22Rv1 (cell line): ENCODE results near the gene DSCAML1.

Experiments used
- H3K27ac ChIP-seq: fragments of 450-650 bp; 2 replicates; pipeline ENCODE4 v1.5.1; 2017
- ZFX ChIP-seq: fragments of 450-650 bp; IDR thresholded peaks from 2 replicates; pipeline ENCODE4 v1.6.1; 2017; ENCODE audit warnings: antibody characterized with exemption, borderline replicate concordance
- TF ChIP-seq, protein P1 (sequence below): fragments of 450-650 bp; IDR thresholded peaks from 2 replicates; pipeline ENCODE4 v1.5.1; 2017; ENCODE audit warnings: mild to moderate bottlenecking

DSCAML1 gene

DNA sequence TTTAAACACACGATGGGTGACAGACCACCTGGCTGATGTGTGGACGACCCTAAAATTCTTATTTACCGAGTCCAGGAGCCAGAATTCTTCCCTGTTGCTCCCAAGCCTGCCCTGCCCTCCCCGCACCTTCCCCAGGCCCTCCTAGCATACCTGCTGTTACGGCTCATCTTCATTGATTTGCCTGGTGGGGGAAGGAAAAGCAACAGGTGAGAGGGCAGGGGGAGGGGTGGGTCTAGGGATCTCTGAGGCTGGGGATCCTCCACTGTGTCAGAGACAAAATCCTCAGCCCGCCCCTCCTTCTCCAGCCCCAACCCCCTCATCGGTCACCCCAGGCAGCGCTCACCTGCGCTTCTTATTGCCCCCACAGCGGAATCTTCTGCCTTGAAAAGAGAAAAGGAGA, 23.5 kb upstream of the DSCAML1 start:
- H3K27ac ChIP-seq = no peak overlapping the region
- TF ChIP-seq, protein P1, sequence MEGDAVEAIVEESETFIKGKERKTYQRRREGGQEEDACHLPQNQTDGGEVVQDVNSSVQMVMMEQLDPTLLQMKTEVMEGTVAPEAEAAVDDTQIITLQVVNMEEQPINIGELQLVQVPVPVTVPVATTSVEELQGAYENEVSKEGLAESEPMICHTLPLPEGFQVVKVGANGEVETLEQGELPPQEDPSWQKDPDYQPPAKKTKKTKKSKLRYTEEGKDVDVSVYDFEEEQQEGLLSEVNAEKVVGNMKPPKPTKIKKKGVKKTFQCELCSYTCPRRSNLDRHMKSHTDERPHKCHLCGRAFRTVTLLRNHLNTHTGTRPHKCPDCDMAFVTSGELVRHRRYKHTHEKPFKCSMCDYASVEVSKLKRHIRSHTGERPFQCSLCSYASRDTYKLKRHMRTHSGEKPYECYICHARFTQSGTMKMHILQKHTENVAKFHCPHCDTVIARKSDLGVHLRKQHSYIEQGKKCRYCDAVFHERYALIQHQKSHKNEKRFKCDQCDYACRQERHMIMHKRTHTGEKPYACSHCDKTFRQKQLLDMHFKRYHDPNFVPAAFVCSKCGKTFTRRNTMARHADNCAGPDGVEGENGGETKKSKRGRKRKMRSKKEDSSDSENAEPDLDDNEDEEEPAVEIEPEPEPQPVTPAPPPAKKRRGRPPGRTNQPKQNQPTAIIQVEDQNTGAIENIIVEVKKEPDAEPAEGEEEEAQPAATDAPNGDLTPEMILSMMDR = no peak
- TF ChIP-seq ZFX = no peak

DNA sequence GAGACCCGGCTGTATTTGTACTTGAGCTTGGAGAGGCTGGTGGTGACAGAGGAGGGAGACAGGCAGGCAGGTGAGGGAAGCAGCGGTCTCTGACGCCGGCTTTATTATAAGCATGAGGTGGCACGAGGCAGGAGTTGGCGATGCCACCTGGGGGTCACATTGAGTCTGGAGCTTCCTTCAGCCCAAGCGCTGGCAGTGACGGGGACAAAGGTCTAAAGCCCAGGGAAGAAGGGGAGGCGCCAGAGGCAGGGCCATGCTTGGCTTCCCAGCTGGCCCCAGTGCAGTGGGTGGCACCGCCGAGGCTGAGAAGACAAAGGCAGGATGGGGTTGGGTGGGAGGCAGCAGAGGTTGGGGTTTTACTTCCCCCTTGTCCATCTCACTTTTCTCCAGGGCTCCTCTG, 23.1 kb upstream of the DSCAML1 start:
- H3K27ac ChIP-seq = no peak overlapping the region
- no peak for TF ChIP-seq ZFX
- TF ChIP-seq, protein P1 = no peak

DNA sequence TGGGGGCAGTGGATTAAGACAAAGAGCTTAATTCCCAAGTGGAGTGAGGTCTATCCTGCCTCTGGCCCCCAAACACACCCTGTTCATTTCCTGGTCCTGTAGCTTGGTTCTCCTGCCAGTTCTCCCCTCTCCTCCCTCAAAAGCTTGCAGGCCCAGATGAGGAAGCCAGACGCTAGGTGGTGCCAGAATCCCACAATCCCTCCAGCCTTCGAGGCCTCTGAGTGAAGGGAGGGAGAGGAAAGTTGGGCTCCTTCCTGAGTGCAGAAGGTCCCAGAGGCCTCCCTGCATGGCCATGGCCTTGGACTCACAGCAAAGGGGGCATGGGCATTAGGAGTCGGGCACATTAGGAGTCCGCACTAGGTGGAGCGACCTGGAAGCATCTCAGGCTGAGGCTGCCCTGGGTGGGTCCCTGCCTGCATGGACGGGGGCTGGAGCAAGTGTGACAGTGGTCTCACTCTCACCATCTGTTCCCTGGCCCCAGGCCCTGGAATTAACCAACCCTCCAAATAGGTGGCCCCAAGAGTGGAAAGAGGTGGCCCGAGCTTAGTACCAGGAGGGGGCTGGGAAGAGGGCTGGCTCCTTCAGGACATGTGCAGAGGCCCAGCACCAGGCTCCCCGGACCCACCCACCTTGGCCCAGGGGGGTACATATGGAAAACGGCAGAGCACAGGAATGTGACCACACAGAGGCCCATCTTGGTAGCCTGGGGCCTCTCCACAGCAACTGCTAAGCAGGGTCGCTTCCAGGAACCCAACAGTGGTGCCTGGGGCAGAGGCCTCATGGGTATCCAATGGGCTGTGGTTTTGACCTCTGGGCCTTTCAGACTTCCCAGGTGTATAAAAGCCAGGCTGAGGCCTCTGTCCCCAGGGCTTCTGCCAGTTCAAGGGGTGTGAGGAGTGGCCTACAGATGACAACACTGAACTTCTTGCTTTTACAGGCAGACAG, 22.4 kb upstream of the DSCAML1 start:
- no peak overlapping the region for H3K27ac ChIP-seq

GRCh38 chr11:117818041-117818873, 21.2 kb upstream of the DSCAML1 start:
- TF ChIP-seq, protein P1 = peak; percentile 31
- no peak for TF ChIP-seq ZFX

More for the DNA sequence above, 22.4 kb upstream of the DSCAML1 start:
- no peak for TF ChIP-seq ZFX
- TF ChIP-seq, protein P1 = peak; percentile 56

DNA sequence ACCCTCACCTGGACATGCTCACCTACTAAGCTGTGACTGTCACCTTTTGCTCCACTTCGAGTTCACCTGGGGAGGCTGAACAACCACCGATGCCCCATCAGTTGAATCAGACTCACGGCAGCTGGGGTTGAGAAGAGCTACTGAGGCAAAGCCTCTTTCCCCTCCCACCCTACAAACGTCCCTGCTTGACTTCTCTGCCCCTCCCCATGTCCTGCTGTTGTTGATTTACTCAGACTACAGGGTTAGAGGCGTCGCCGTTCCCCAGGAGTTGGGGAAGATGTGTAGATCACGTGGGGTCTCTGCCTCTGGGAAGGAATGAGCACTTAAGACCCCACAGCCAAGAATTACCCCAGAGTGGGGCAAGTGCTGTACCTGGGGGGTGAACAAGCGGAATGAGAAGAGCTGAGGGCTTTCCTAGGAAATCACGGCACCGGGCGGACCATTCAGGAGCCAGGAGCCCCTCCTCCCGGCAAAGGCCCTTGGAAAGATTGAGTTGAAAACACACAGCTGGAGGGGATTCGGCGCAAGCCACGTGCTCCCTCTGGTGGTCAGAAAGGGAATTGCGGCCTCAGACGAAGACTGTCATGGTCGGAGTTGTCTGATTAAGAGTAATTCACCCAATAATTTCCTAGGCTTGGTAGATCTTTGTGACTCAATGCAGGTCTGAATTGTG, 20.5 kb upstream of the DSCAML1 start:
- no peak overlapping the region for H3K27ac ChIP-seq
- TF ChIP-seq, protein P1 = peak; percentile 95
- no peak for TF ChIP-seq ZFX

More at GRCh38 chr11:117818041-117818873, 21.2 kb upstream of the DSCAML1 start:
- no peak overlapping the region for H3K27ac ChIP-seq

GRCh38 chr11:117816846-117817367, 19.9 kb upstream of the DSCAML1 start:
- TF ChIP-seq ZFX = no peak
- TF ChIP-seq, protein P1 = no peak
- no peak overlapping the region for H3K27ac ChIP-seq
